ENCODE results near the gene WAS. TPM values are rescaled to one million over a fixed set of nuclear protein-coding genes. Genes with fewer than 3 reads are reported as not detected.
"Not testable (repeated sequence)": the region's sequence is repeated elsewhere in the genome, so short reads cannot be mapped to it uniquely, and the experiment has no call there.

Gene WAS
- total RNA-seq, 4 donors from 2014 or later: 1.2 to 7.1 (median 3.7) TPM

- no peak for TF ChIP-seq POLR2A (IDR thresholded peaks at IDR 0.05)
- no peak for TF ChIP-seq CTCF (IDR thresholded peaks at IDR 0.05)
- DNase-seq: no peak
- WGBS, 2 donors: 78 to 100% methylated on average over 2 of the region's 4 CpGs
- Histone ChIP-seq H3K4me1 (no peaks in the 10 kb centered on the region), H3K9me3 (no peaks in the 10 kb centered on the region), H3K27me3 (no peaks in the 10 kb centered on the region), H3K27ac (no peak overlapping the region), H3K36me3 (no peaks in the 10 kb centered on the region), H3K4me3 (no peak overlapping the region)
- intact Hi-C loops (cut with DNase I): no loop called here
Observed at GRCh38 chrX:48666649-48667048, 16.9 kb upstream of the WAS start.

GRCh38 chrX:48667509-48667908 lies 16.1 kb upstream of the WAS start:
- H3K4me3 ChIP-seq: no peak overlapping the region
- DNase-seq: no peak
- WGBS, 2 donors: 62 to 67% methylated on average over 4 of the region's 4 CpGs

GRCh38 chrX:48668187-48668586 lies 15.4 kb upstream of the WAS start:
- intact Hi-C loops (cut with DNase I); H3K27ac ChIP-seq; H3K9me3 ChIP-seq; H3K27me3 ChIP-seq; DNase-seq; H3K4me3 ChIP-seq; H3K4me1 ChIP-seq; H3K36me3 ChIP-seq: not testable (repeated sequence)
- whole genome bisulfite sequencing, 2 donors: 83 to 86% methylated on average over 4 to 11 of the region's 11 CpGs

More at GRCh38 chrX:48667509-48667908, 16.1 kb upstream of the WAS start:
- no peaks in the 10 kb centered on the region for H3K36me3 ChIP-seq
- H3K9me3 ChIP-seq: no peaks in the 10 kb centered on the region
- intact Hi-C loops (cut with DNase I): no loop called here
- no peaks in the 10 kb centered on the region for H3K4me1 ChIP-seq
- TF ChIP-seq CTCF (IDR thresholded peaks at IDR 0.05) (no peak), POLR2A (IDR thresholded peaks at IDR 0.05) (no peak)
- no peaks in the 10 kb centered on the region for H3K27me3 ChIP-seq
- no peak overlapping the region for H3K27ac ChIP-seq

- 40% methylated on average over 15 of the region's 67 CpGs; no CpG with 5 or more reads in 1 of the 2 donors for WGBS, 2 donors
- H3K36me3 ChIP-seq: no peaks in the 10 kb centered on the region
Observed at GRCh38 chrX:48676106-48676892, 7.3 kb upstream of the WAS start.

GRCh38 chrX:48676893-48677270 lies 6.7 kb upstream of the WAS start:
- intact Hi-C loops (cut with DNase I): no loop called here

More at GRCh38 chrX:48676106-48676892, 7.3 kb upstream of the WAS start:
- Histone ChIP-seq H3K27ac (peak overlapping the region; percentile 86 to 92 (median 90)), H3K9me3 (no peaks in the 10 kb centered on the region), H3K4me1 (peaks cover 0 to 18% (median 0%) of the 10 kb centered on the region in 3 donors), H3K27me3 (no peaks in the 10 kb centered on the region), H3K4me3 (peak overlapping the region; percentile 68 to 82 (median 72))
- DNase-seq: peak; percentile 45
- TF ChIP-seq POLR2A (IDR thresholded peaks at IDR 0.05) (peak in 3 of 4 donors; percentile 20 to 62 (median 25)), CTCF (IDR thresholded peaks at IDR 0.05) (no peak)
- intact Hi-C loops (cut with DNase I): no loop called here

More at GRCh38 chrX:48676893-48677270, 6.7 kb upstream of the WAS start:
- no peak for DNase-seq
- no peaks in the 10 kb centered on the region for H3K27me3 ChIP-seq
- WGBS, 2 donors: 25 to 61% methylated on average over 2 to 5 of the region's 9 CpGs
- peaks cover 0 to 18% (median 0%) of the 10 kb centered on the region in 3 donors for H3K4me1 ChIP-seq
- no peaks in the 10 kb centered on the region for H3K9me3 ChIP-seq
- H3K27ac ChIP-seq: peak overlapping the region; percentile 86 to 92 (median 90)
- no peak for TF ChIP-seq POLR2A (IDR thresholded peaks at IDR 0.05)
- TF ChIP-seq CTCF (IDR thresholded peaks at IDR 0.05): no peak
- peak overlapping the region; percentile 68 to 82 (median 72) for H3K4me3 ChIP-seq
- no peaks in the 10 kb centered on the region for H3K36me3 ChIP-seq

Measured in esophagus squamous epithelium (tissue), 5 donors.